GM15510 (cell line): Measurements from ENCODE around the gene STAMBPL1.

Experiments used
- POLR2A ChIP-seq: IDR thresholded peaks from 3 replicates; pipeline ENCODE4 v1.6.1; 2011; ENCODE audit warnings: borderline replicate concordance; ENCODE audit not compliant: insufficient read length; ENCODE audit errors: extremely low read depth

The STAMBPL1 gene

DNA sequence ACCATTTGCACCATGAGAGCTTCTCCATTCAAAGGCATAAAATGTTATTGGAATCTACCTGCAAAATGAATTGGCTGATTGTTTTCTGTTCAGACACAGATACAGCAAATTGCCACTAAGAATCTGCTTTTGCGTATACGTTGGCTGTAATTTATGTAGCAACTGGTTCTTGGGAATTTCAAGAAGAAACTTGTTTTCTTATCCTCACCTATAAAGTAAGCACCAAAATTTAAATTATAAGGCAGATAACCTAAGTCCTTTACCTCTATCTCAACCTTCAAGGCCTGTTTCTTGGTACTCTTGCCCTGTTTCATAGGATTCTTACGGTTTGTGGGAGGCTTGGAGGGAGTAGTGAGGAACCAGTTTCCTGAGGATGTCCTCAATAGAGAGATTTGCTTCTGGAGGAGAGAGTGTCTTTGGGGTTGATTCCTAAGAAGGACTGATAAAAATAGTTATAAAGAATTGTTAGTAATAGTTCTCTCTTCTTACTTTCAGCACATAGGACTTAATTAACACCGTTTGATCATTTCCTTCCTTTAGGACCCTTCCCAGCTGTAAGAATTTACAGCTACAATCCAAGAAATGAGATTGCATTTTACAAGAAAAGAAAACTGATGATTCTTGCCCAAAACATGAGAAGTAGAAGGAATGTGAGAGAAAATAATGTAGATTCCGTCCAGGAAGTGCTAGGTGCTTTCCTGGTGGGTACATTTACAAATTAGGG, 2.0 kb downstream of the STAMBPL1 start:
- TF ChIP-seq POLR2A, result no peak

GRCh38 chr10:88883448-88883809, 3.4 kb downstream of the STAMBPL1 start:
- TF ChIP-seq POLR2A, result no peak

GRCh38 chr10:88886557-88886956, 6.5 kb downstream of the STAMBPL1 start:
- peak; percentile 45 for TF ChIP-seq POLR2A

GRCh38 chr10:88888810-88889445, 8.9 kb downstream of the STAMBPL1 start:
- TF ChIP-seq POLR2A, result no peak

- TF ChIP-seq POLR2A, result no peak
Measured at GRCh38 chr10:88889559-88890337, 9.7 kb downstream of the STAMBPL1 start.

GRCh38 chr10:88890681-88891381, 10.8 kb downstream of the STAMBPL1 start:
- TF ChIP-seq POLR2A, result no peak

DNA sequence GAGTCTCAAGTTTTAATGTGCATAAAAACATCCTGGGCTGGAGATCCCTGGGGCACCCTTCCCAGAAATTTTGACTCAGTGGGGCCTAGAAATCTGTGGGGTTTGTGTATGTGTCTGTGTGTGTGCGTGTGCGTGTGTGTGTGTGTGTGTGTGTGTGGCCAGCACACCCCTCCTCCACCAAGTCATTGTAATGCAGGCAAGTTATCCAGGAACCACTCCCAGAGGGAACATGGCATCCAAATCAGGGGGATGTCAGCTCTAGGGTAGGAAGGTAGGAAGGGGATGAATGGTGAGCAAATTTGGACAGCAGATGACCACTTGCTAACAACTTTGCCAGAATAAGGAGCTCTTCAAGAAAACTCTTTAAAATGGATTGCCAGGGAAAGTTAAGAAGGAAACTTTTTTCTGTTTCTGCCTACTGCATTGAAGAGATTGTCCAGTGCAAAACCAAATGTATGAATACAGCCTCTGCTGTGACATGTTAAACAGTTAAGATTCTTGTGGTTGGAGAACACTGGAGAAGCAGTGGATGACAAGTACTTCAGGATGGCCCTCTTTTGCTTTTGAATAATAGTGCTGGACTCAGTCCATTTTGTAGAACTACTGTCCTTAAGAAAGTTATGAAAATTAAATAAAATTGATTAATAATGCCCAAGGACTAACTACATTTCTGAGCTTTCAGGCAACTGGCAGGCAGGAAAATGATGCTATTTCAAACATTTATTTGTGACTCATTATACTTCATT, 12.3 kb downstream of the STAMBPL1 start:
- TF ChIP-seq POLR2A, result no peak

- no peak for TF ChIP-seq POLR2A
Measured at GRCh38 chr10:88893611-88894010, 13.6 kb downstream of the STAMBPL1 start.

DNA sequence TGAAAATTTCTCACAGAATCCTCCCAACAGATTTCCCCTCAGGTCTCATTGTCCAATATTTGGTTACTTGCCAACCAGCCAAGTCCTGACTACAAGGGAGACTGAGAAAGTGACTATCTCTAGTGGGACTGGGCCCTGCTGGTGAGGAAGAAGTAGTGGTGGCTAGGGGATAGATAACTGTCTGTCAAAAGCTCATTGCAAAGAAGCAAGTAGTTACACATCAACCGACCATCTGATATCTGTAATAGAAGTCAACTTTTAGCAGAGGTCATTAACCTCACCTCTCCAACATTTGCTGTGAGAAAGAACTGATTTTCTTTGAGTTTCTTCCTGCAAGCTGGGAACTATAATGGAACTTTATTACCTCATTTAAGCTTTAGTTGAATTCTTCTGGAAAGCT, 15.2 kb downstream of the STAMBPL1 start:
- no peak for TF ChIP-seq POLR2A

DNA sequence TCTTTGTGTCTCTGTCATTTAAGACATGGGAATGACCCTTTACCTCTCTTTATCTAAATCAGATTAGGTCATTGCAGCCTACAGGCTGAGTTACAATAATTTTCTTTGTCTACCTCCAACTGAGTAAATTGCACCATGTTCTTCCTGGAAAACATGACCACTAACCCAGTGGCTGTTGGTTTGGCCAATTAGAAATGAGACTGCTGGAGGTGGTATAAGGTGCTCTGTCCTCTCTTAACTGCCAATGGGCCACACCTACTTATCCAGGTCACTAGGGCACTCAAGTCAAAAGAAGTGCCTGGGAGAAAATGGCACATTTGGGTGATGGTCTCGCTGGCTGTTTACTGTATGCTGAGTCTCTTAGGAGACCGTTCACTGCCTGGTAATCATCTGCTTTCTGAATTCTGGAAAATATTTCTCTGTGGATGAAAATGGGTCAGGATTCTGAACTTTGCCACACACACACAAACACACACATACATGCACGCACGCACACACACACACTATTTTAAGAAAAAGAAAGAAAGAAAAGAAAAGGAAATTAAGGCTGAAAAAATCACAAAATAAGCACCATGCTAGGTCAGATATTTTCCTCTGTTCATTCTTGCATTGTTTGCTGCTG, 16.4 kb downstream of the STAMBPL1 start:
- no peak for TF ChIP-seq POLR2A

DNA sequence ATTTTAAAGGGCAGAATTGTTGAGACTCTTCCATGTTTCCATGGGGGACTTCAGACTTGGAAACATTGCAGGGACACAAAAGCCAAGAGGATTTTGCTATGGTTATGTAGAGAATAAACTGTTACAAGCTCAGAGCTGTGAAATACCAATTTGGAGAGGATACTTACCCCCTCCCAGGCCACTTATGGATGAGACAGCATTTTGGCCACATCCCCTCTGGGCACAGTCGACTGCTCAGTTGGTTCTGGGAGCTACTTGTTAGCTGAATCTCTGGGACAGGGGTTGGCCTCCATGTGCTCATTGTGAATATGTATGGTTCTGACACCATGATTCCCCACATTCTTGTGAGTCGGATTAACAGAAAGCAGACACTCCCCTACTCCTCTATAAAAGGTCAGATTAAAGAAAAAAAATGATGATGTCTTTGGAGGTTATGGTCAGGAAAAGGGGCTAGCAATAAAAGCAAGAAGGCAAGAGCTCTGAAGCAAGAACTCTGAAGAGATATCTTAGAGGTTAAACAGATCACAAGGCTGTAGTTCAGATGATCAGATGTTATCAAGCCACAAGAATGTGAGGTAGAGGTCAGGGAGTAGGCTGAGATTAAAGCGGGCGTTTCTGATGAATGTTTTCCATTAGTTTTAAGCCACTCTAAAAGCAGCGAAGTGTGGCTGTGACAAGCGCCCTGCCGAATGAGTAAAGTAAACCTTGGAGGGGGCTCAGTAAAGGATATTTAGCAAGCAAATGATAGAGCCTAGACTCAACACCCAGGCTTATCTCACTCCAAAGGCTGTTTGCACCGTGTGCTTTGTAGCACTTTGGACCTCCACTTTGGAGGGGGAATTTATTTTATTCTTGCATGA, 17.2 kb downstream of the STAMBPL1 start:
- TF ChIP-seq POLR2A, result no peak

- TF ChIP-seq POLR2A, result no peak
Measured at GRCh38 chr10:88898727-88899126, 18.7 kb downstream of the STAMBPL1 start.

DNA sequence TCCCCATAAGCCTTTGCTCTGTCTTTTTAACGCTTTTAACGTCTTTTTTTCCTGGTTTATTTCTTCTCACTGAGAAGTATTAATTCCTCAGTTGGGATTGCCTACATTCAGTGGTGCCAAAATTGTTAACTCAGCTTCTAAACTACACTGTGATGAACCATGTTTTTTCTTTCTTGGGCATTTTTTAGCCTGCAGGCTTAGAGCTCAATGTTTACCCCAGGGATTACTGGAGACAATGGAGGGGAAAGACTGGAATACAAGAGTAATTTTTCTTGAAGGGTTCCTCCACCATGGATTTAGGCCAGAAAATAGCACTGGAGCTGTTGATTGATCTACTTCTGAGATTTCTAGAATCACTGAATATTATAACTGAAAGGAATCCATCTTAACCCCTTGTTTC, 19.8 kb downstream of the STAMBPL1 start:
- no peak for TF ChIP-seq POLR2A

GRCh38 chr10:88901206-88901983, 21.4 kb downstream of the STAMBPL1 start:
- TF ChIP-seq POLR2A, result no peak
